Esophagus squamous epithelium (tissue), 4 donors: ENCODE data around the gene TCN2.
A peak's percentile ranks its signal among the peaks of the same experiment; 100 is the strongest.

Experiments
- POLR2A ChIP-seq, 4 donors: fragments of 450-650 bp; IDR thresholded peaks; one replicate each; pipeline ENCODE4 v1.6.1; 2017; ENCODE audit warnings: antibody characterized with exemption in 4 of 4, mild to moderate bottlenecking in 4 of 4, moderate library complexity in 3 of 4
- TF ChIP-seq, protein P1 (sequence below), 6 experiments: fragments of 450-650 bp in 4 of 6; fragments of 200-600 bp in 2 of 6; sonication (generic) in 2 of 6; IDR thresholded peaks; one replicate each; pipeline ENCODE4 v1.5.1; 2016 to 2019; ENCODE audit warnings: antibody characterized with exemption in 6 of 6, mild to moderate bottlenecking in 4 of 6, moderate library complexity in 4 of 6

DNA sequence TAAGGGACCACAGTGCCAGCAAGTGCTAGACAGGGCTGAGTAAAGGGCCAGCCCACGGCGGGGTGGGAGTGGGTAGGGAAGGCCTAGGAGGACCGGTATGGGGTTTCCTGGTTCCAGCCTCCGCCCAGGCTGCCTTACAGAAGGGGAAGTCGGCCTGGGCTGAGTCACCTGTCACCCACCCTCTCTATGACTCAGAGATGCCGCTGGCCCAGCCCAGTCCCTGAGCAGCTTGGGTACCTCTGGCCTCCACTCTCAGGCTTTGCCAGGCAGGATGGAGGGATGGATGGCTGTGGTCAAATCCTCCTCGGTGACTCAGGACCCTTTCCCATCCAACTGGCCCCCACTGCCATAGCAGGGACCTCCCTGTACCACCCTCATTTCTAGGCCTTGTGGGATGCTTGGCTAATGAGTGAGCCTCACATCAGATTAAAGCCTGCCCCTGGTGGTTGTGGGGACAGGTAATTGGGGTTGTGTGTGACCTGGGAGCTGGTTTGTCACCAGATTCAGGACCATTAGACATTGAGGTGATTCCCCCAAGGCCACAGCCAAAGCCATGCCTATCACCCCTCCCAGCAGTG is 42.5 kb downstream of the TCN2 start:
- TF ChIP-seq, protein P1, sequence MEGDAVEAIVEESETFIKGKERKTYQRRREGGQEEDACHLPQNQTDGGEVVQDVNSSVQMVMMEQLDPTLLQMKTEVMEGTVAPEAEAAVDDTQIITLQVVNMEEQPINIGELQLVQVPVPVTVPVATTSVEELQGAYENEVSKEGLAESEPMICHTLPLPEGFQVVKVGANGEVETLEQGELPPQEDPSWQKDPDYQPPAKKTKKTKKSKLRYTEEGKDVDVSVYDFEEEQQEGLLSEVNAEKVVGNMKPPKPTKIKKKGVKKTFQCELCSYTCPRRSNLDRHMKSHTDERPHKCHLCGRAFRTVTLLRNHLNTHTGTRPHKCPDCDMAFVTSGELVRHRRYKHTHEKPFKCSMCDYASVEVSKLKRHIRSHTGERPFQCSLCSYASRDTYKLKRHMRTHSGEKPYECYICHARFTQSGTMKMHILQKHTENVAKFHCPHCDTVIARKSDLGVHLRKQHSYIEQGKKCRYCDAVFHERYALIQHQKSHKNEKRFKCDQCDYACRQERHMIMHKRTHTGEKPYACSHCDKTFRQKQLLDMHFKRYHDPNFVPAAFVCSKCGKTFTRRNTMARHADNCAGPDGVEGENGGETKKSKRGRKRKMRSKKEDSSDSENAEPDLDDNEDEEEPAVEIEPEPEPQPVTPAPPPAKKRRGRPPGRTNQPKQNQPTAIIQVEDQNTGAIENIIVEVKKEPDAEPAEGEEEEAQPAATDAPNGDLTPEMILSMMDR (IDR thresholded peaks at IDR 0.05) = peak in 1 of 6 experiments; percentile 41
- no peak for TF ChIP-seq POLR2A (IDR thresholded peaks at IDR 0.05)
